ENCODE measurements around the gene CFAP210.

Gene CFAP210

GRCh38 chr2:169734169-169734847, 40.1 kb upstream of the CFAP210 start:
- Histone ChIP-seq H3K9me3 (ENCODE audit: insufficient read depth, low read length) (no peaks in the 10 kb centered on the region), H3K4me1 (ENCODE audit: low read length) (peaks cover 29% of the 10 kb centered on the region), H2AFZ (ENCODE audit: low read depth, low read length) (peak overlapping the region; percentile 86), H3K9ac (ENCODE audit: low read length) (peak overlapping the region; percentile 94), H3K4me2 (ENCODE audit: low read length) (peak overlapping the region; percentile 71), H3K27ac (ENCODE audit: low read length) (no peak overlapping the region), H3K79me2 (ENCODE audit: low read length) (peaks cover 50% of the 10 kb centered on the region), H3K4me3 (ENCODE audit: low read length) (peak overlapping the region; percentile 97), H3K27me3 (ENCODE audit: low read depth, low read length) (no peaks in the 10 kb centered on the region), H3K36me3 (replicated peaks; ENCODE audit: low read depth, low read length) (peaks cover 18% of the 10 kb centered on the region), H4K20me1 (ENCODE audit: insufficient read depth, low read length) (peaks cover 4% of the 10 kb centered on the region)
- no peak for TF ChIP-seq EZH2phosphoT487 (IDR thresholded peaks at IDR 0.05; ENCODE audit: low read depth)
- no peak for TF ChIP-seq CTCF (IDR thresholded peaks at IDR 0.05; ENCODE audit: low read depth, low read length)

GRCh38 chr2:169732583-169733358, 38.6 kb upstream of the CFAP210 start:
- peak overlapping the region; percentile 72 for H3K4me2 ChIP-seq (ENCODE audit: low read length)
- peak overlapping the region; percentile 97 for H3K4me3 ChIP-seq (ENCODE audit: low read length)
- peak overlapping the region; percentile 87 for H2AFZ ChIP-seq (ENCODE audit: low read depth, low read length)
- H3K9ac ChIP-seq (ENCODE audit: low read length): peak overlapping the region; percentile 94
- no peaks in the 10 kb centered on the region for H3K9me3 ChIP-seq (ENCODE audit: insufficient read depth, low read length)
- TF ChIP-seq CTCF (IDR thresholded peaks at IDR 0.05; ENCODE audit: low read depth, low read length) (no peak), EZH2phosphoT487 (IDR thresholded peaks at IDR 0.05; ENCODE audit: low read depth) (no peak)
- H3K27ac ChIP-seq (ENCODE audit: low read length): no peak overlapping the region
- H3K36me3 ChIP-seq (replicated peaks; ENCODE audit: low read depth, low read length): peaks cover 16% of the 10 kb centered on the region
- peaks cover 38% of the 10 kb centered on the region for H3K79me2 ChIP-seq (ENCODE audit: low read length)
- H3K4me1 ChIP-seq (ENCODE audit: low read length): peaks cover 29% of the 10 kb centered on the region
- H4K20me1 ChIP-seq (ENCODE audit: insufficient read depth, low read length): no peaks in the 10 kb centered on the region; the same call in 1 of the 2 replicates
- H3K27me3 ChIP-seq (ENCODE audit: low read depth, low read length): no peaks in the 10 kb centered on the region

- no peak overlapping the region for H3K9ac ChIP-seq (ENCODE audit: low read length)
- H3K4me1 ChIP-seq (ENCODE audit: low read length): peaks cover 25% of the 10 kb centered on the region
- peaks cover 13% of the 10 kb centered on the region for H3K36me3 ChIP-seq (replicated peaks; ENCODE audit: low read depth, low read length)
- H3K27ac ChIP-seq (ENCODE audit: low read length): no peak overlapping the region
- no peak overlapping the region for H3K4me3 ChIP-seq (ENCODE audit: low read length)
- H2AFZ ChIP-seq (ENCODE audit: low read depth, low read length): no peak overlapping the region
- no peaks in the 10 kb centered on the region; the same call in 1 of the 2 replicates for H4K20me1 ChIP-seq (ENCODE audit: insufficient read depth, low read length)
- peak overlapping the region; percentile 21 for H3K4me2 ChIP-seq (ENCODE audit: low read length)
- peaks cover 33% of the 10 kb centered on the region for H3K79me2 ChIP-seq (ENCODE audit: low read length)
- no peak for TF ChIP-seq CTCF (IDR thresholded peaks at IDR 0.05; ENCODE audit: low read depth, low read length)
- TF ChIP-seq EZH2phosphoT487 (IDR thresholded peaks at IDR 0.05; ENCODE audit: low read depth): no peak
- H3K9me3 ChIP-seq (ENCODE audit: insufficient read depth, low read length): no peaks in the 10 kb centered on the region
- no peaks in the 10 kb centered on the region for H3K27me3 ChIP-seq (ENCODE audit: low read depth, low read length)
Measured at GRCh38 chr2:169732075-169732474, 37.9 kb upstream of the CFAP210 start.

GRCh38 chr2:169729274-169729605, 35.0 kb upstream of the CFAP210 start:
- Histone ChIP-seq H4K20me1 (ENCODE audit: insufficient read depth, low read length) (no peaks in the 10 kb centered on the region), H3K27me3 (ENCODE audit: low read depth, low read length) (no peaks in the 10 kb centered on the region), H2AFZ (ENCODE audit: low read depth, low read length) (no peak overlapping the region), H3K4me1 (ENCODE audit: low read length) (peaks cover 7% of the 10 kb centered on the region), H3K4me3 (ENCODE audit: low read length) (no peak overlapping the region), H3K36me3 (replicated peaks; ENCODE audit: low read depth, low read length) (no peaks in the 10 kb centered on the region), H3K9ac (ENCODE audit: low read length) (no peak overlapping the region), H3K79me2 (ENCODE audit: low read length) (peaks cover 5% of the 10 kb centered on the region; the same call in 1 of the 2 replicates), H3K9me3 (ENCODE audit: insufficient read depth, low read length) (no peaks in the 10 kb centered on the region), H3K27ac (ENCODE audit: low read length) (no peak overlapping the region), H3K4me2 (ENCODE audit: low read length) (no peak overlapping the region)
- no peak for TF ChIP-seq CTCF (IDR thresholded peaks at IDR 0.05; ENCODE audit: low read depth, low read length)
- TF ChIP-seq EZH2phosphoT487 (IDR thresholded peaks at IDR 0.05; ENCODE audit: low read depth): no peak
